MCF 10A (cell line): Measurements from ENCODE around the gene H2BK1. TPM values are rescaled to one million over a fixed set of nuclear protein-coding genes. Genes with fewer than 3 reads are reported as not detected.

Experiments
- BruUV-seq: library from RNA; stranded (reverse); fragments of 400-500 nt; replicated peaks from 2 replicates; lab custom pipeline; 2021; lab: Mats Ljungman, UMichigan
- CTCF ChIA-PET: fragments of 300-600 bp; sonication (Branson Sonifier 250); formaldehyde crosslinking; extraction: SDS; loops from one replicate; lab custom pipeline; 2021; ENCODE audit warnings: antibody characterized with exemption, inconsistent platforms; lab: Yijun Ruan, JAX
- POLR2A ChIA-PET: fragments of 300-600, 350-650 bp; sonication (Branson Sonifier 250); formaldehyde crosslinking; extraction: SDS; loops from one replicate; lab custom pipeline; 2020; ENCODE audit warnings: antibody characterized with exemption, inconsistent platforms; lab: Yijun Ruan, JAX
- DNase-seq: peaks from one replicate; pipeline ENCODE4 v3.0.0-alpha.2; 2018; ENCODE audit not compliant: unreplicated experiment
- H3K27ac Mint-ChIP-seq: one replicate; pipeline ENCODE4 v1.8.0; 2022; ENCODE audit warnings: mild to moderate bottlenecking, low read depth, mixed read lengths; ENCODE audit not compliant: unreplicated experiment
- H3K27me3 Mint-ChIP-seq: one replicate; pipeline ENCODE4 v1.8.0; 2022; ENCODE audit warnings: mixed read lengths; ENCODE audit not compliant: insufficient read depth, unreplicated experiment
- H3K36me3 Mint-ChIP-seq: one replicate; pipeline ENCODE4 v1.8.0; 2022; ENCODE audit warnings: mild to moderate bottlenecking, moderate library complexity, mixed read lengths; ENCODE audit not compliant: insufficient read depth, unreplicated experiment
- H3K4me1 Mint-ChIP-seq: one replicate; pipeline ENCODE4 v1.8.0; 2022; ENCODE audit warnings: mixed read lengths; ENCODE audit not compliant: insufficient read depth, unreplicated experiment
- H3K4me3 Mint-ChIP-seq: one replicate; pipeline ENCODE4 v1.8.0; 2022; ENCODE audit warnings: mild to moderate bottlenecking, moderate library complexity, mixed read lengths; ENCODE audit not compliant: unreplicated experiment
- H3K9me3 Mint-ChIP-seq: one replicate; pipeline ENCODE4 v1.8.0; 2022; ENCODE audit warnings: mixed read lengths; ENCODE audit not compliant: unreplicated experiment
- CTCF ChIP-seq: fragments of 200-600 bp; IDR thresholded peaks from one replicate; pipeline ENCODE4 v1.8.0; 2022; ENCODE audit warnings: antibody characterized with exemption, mild to moderate bottlenecking; ENCODE audit not compliant: unreplicated experiment
- intact Hi-C: fragments of 100-400 bp; cut with micrococcal nuclease; formaldehyde crosslinking; loops from 2 replicates; pipeline ENCODE4 v1.14.1; 2022
- total RNA-seq: library from RNA; stranded (reverse); gene quantifications from 2 replicates; pipeline ENCODE4 v1.2.3, GENCODE V29; 2022

The H2BK1 gene
- total RNA-seq, 1 experiment from 2014 or later, result not detected

- Mint-ChIP-seq H3K9me3 (no peaks in the 10 kb centered on the region), H3K4me3 (no peak overlapping the region), H3K4me1 (no peaks in the 10 kb centered on the region), H3K27me3 (no peaks in the 10 kb centered on the region), H3K27ac (no peak overlapping the region), H3K36me3 (peaks cover 69% of the 10 kb centered on the region)
- TF ChIP-seq CTCF, result no peak
- BruUV-seq, result no TSS peak
- DNase-seq, result no peak
- intact Hi-C loops, result no loop called here
- ChIA-PET POLR2A (interaction anchor here (0.6 to 1.8 kb wide), 7 partner anchors 8 to 106 kb away, joined by 3 to 7 read pairs (median 4); partner anchors contain the start of genes ABCF2 and ASB10), CTCF (interaction anchor here (0.7 to 1.5 kb wide), 5 partner anchors 11 to 409 kb away, joined by 3 to 5 read pairs (median 3); no protein-coding TSS in a partner anchor)
Measured at GRCh38 chr7:151213826-151214225, 3.5 kb upstream of the H2BK1 start.

GRCh38 chr7:151212626-151213025 lies 2.3 kb upstream of the H2BK1 start:
- Mint-ChIP-seq H3K9me3 (no peaks in the 10 kb centered on the region), H3K27me3 (no peaks in the 10 kb centered on the region), H3K4me3 (no peak overlapping the region), H3K36me3 (peaks cover 57% of the 10 kb centered on the region), H3K27ac (no peak overlapping the region), H3K4me1 (no peaks in the 10 kb centered on the region)
- no peak for TF ChIP-seq CTCF
- intact Hi-C loops, result no loop called here
- CTCF ChIA-PET, result interaction anchor here (1.1 to 1.5 kb wide), 3 partner anchors 12 to 89 kb away, joined by 3 to 5 read pairs (median 4); no protein-coding TSS in a partner anchor
- POLR2A ChIA-PET, result interaction anchor here (1.7 to 1.8 kb wide), 2 partner anchors 10 to 14 kb away, joined by 6 to 7 read pairs; partner anchors contain the start of gene ABCF2
- DNase-seq, result no peak
- BruUV-seq, result no TSS peak

DNA sequence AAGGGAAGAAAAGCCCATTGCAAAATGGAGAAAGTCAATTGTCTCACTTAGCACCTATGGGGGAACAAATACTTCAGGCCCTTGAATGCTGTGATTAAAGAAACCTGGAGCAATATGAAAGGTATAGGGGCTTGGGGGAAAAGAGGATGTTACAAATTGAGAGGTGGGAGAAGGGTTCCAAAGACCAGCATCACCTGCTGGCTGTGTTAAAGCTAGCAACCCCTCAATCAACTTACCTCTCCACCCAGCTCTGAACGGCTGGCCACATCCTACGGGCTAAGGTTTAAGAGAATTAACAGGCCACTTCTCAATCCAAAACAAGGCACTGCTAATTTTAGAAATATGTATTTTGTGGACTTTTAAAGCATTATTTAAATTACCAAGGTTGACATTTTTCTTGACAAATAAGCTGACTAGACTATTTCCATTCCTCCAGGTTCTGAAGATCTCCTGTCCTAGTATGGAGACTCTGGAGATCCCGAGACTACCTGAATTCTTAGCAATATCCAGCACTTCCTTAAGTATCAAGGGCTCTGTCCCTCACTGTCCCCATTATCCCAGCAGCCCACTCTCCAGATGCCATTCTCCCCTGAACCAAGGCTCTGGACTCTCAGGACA lies 976 bp upstream of the H2BK1 start:
- no peaks in the 10 kb centered on the region for H3K9me3 Mint-ChIP-seq
- H3K36me3 Mint-ChIP-seq, result peaks cover 43% of the 10 kb centered on the region
- CTCF ChIA-PET, result interaction anchor here (0.6 to 0.9 kb wide), 3 partner anchors 39 to 100 kb away, joined by 3 to 7 read pairs (median 3); no protein-coding TSS in a partner anchor
- H3K4me3 Mint-ChIP-seq, result no peak overlapping the region
- no peak overlapping the region for H3K27ac Mint-ChIP-seq
- TF ChIP-seq CTCF, result no peak
- H3K4me1 Mint-ChIP-seq, result peaks cover 6% of the 10 kb centered on the region
- POLR2A ChIA-PET, result interaction anchor here (0.7 kb wide), 1 partner anchor 57 kb away, joined by 3 read pairs; no protein-coding TSS in a partner anchor
- no peak for DNase-seq
- H3K27me3 Mint-ChIP-seq, result peaks cover under 1% of the 10 kb centered on the region
- intact Hi-C loops, result loop anchor here (1.0 kb wide), 1 partner anchor 16 kb away; the partner anchor contains the start of gene ABCF2
- no TSS peak for BruUV-seq

DNA sequence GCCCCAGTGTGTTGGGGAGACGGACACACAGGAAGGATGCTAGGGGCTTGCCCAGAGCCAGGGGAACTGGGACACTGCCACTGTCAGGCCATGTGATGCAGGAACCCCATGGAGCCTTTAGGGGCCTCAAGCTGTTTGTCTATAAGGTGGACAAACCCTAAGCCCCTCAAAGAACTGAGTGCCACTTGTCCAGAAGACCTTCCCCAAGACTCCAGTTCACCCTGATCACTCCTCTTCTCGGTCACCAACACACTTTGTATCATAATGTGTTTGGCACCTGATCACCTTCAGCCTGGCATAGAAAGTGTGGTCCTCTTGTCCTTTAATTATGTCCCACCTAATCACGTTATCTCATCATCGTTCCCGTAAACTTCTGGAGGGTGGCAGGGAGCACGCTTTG lies 700 bp downstream of the H2BK1 start:
- no TSS peak for BruUV-seq
- ChIA-PET CTCF (no interaction called here), POLR2A (no interaction called here)
- intact Hi-C loops, result no loop called here
- Mint-ChIP-seq H3K27me3 (peaks cover 17% of the 10 kb centered on the region), H3K4me3 (no peak overlapping the region), H3K9me3 (no peaks in the 10 kb centered on the region), H3K27ac (no peak overlapping the region), H3K36me3 (peaks cover 27% of the 10 kb centered on the region), H3K4me1 (peaks cover 6% of the 10 kb centered on the region)
- no peak for DNase-seq
- no peak for TF ChIP-seq CTCF
